NCI-H2171 treated with DMSO at 0.1 percent for 48 hours (cell line): Measurements from ENCODE around the gene MIEN1.
A peak's percentile ranks its signal among the peaks of the same experiment; 100 is the strongest.
"Not testable (repeated sequence)": the region's sequence is repeated elsewhere in the genome, so short reads cannot be mapped to it uniquely, and the experiment has no call there.

Source experiments
- DNase-seq: peaks from one replicate; lab custom pipeline; 2025; lab: John Stamatoyannopoulos, UW

MIEN1 gene

GRCh38 chr17:39755554-39756379 is 25.4 kb upstream of the MIEN1 start:
- no peak for DNase-seq

GRCh38 chr17:39754958-39755553 is 24.7 kb upstream of the MIEN1 start:
- DNase-seq, result no peak

- DNase-seq, result peak; percentile 79
Measured at GRCh38 chr17:39754161-39754957, 24.0 kb upstream of the MIEN1 start.

- peak; percentile 48 for DNase-seq
Measured at GRCh38 chr17:39753514-39754160, 23.3 kb upstream of the MIEN1 start.

- DNase-seq, result no peak
Measured at GRCh38 chr17:39752241-39752881, 22.0 kb upstream of the MIEN1 start.

GRCh38 chr17:39751637-39752036 is 21.3 kb upstream of the MIEN1 start:
- no peak for DNase-seq

- no peak for DNase-seq
Measured at GRCh38 chr17:39751016-39751543, 20.7 kb upstream of the MIEN1 start.

GRCh38 chr17:39750131-39751015 is 20.0 kb upstream of the MIEN1 start:
- DNase-seq, result no peak

GRCh38 chr17:39748444-39749034 is 18.2 kb upstream of the MIEN1 start:
- DNase-seq, result not testable (repeated sequence)

- DNase-seq, result no peak
Measured at GRCh38 chr17:39747745-39748144, 17.4 kb upstream of the MIEN1 start.

GRCh38 chr17:39746145-39746461 is 15.8 kb upstream of the MIEN1 start:
- DNase-seq, result no peak

- DNase-seq, result no peak
Measured at GRCh38 chr17:39745335-39746144, 15.2 kb upstream of the MIEN1 start.

GRCh38 chr17:39744836-39745215 is 14.5 kb upstream of the MIEN1 start:
- DNase-seq, result no peak

- DNase-seq, result no peak
Measured at GRCh38 chr17:39744075-39744835, 13.9 kb upstream of the MIEN1 start.

GRCh38 chr17:39742856-39743436 is 12.6 kb upstream of the MIEN1 start:
- no peak for DNase-seq

GRCh38 chr17:39742126-39742855 is 12.0 kb upstream of the MIEN1 start:
- no peak for DNase-seq

GRCh38 chr17:39740357-39741111 is 10.2 kb upstream of the MIEN1 start:
- DNase-seq, result no peak
